Panc1 (cell line): ENCODE measurements around the gene ELMO1. TPM values are rescaled to one million over a fixed set of nuclear protein-coding genes. Genes with fewer than 3 reads are reported as not detected.

Experiments used
- ATAC-seq: fragments of 200-7000 bp; cut with Tn5 transposase; 2 replicates; pipeline ENCODE4 v1.9.1; 2020; ENCODE audit warnings: mild to moderate bottlenecking, moderate library complexity
- BruUV-seq: library from RNA; stranded (reverse); fragments of 400-500 nt; replicated peaks from 2 replicates; lab custom pipeline; 2021; lab: Mats Ljungman, UMichigan
- CTCF ChIA-PET: fragments of 300-600 bp; sonication (Branson Sonifier 250); formaldehyde crosslinking; loops from one replicate; lab custom pipeline; 2022; ENCODE audit warnings: antibody characterized with exemption; lab: Charles Lee
- POLR2A ChIA-PET: fragments of 300-600 bp; sonication (Branson Sonifier 250); formaldehyde crosslinking; loops from one replicate; lab custom pipeline; 2022; ENCODE audit warnings: antibody characterized with exemption; lab: Charles Lee
- DNase-seq: peaks from one replicate; pipeline ENCODE4 v3.0.0-alpha.2; 2010; ENCODE audit warnings: low read depth, low spot score
- H3K27ac ChIP-seq: 2 replicates; pipeline ENCODE4 v1.5.1; 2011; ENCODE audit warnings: mild to moderate bottlenecking, low read length, inconsistent platforms
- H3K27me3 ChIP-seq: fragments of 200-500 bp; sonication (Bioruptor generic); 2 replicates; pipeline ENCODE4 v1.6.0; 2014; ENCODE audit warnings: low read length, inconsistent platforms; ENCODE audit not compliant: control insufficient read depth, insufficient read depth
- H3K36me3 ChIP-seq: fragments of 200-500 bp; sonication (Bioruptor generic); 2 replicates; pipeline ENCODE4 v1.5.1; 2014; ENCODE audit warnings: inconsistent platforms, mild to moderate bottlenecking, low read length, moderate library complexity; ENCODE audit not compliant: control insufficient read depth, insufficient read depth
- H3K4me1 ChIP-seq: 2 replicates; pipeline ENCODE4 v1.5.1; 2011; ENCODE audit warnings: inconsistent platforms, mild to moderate bottlenecking, low read length, moderate library complexity; ENCODE audit not compliant: control insufficient read depth, insufficient read depth
- H3K4me3 ChIP-seq, 2 experiments: 2 replicates each; pipeline ENCODE4 v1.5.1; 2011 to 2012; ENCODE audit warnings: low read depth in 2 of 2, low read length in 2 of 2, mild to moderate bottlenecking in 2 of 2, inconsistent platforms in 1 of 2, moderate library complexity in 1 of 2
- H3K9me3 ChIP-seq: fragments of 200-500 bp; sonication (Bioruptor generic); 2 replicates; pipeline ENCODE4 v1.5.1; 2014; ENCODE audit warnings: low read depth, mild to moderate bottlenecking, inconsistent platforms, low read length, moderate library complexity; ENCODE audit not compliant: control insufficient read depth, insufficient read depth
- POLR2AphosphoS5 ChIP-seq: IDR thresholded peaks from 2 replicates; pipeline ENCODE4 v1.6.1; 2012; ENCODE audit warnings: mild to moderate bottlenecking, low read depth, low read length, moderate library complexity
- SIN3A ChIP-seq: IDR thresholded peaks from 2 replicates; pipeline ENCODE4 v1.6.1; 2012; ENCODE audit warnings: low read depth, mild to moderate bottlenecking, low read length, moderate library complexity, borderline replicate concordance; ENCODE audit not compliant: insufficient read depth
- TCF7L2 ChIP-seq: IDR thresholded peaks from 2 replicates; pipeline ENCODE4 v1.6.1; 2011; ENCODE audit warnings: mild to moderate bottlenecking, low read depth, low read length, inconsistent platforms
- in situ Hi-C: cut with HindIII; loops from 2 replicates; pipeline ENCODE4 v1.10.0; 2016; ENCODE audit warnings: low sequenced_read_pairs, low pct_unique_long_range_greater_than_20kb
- intact Hi-C: fragments of 100-400 bp; cut with micrococcal nuclease; formaldehyde crosslinking; loops from one replicate; pipeline ENCODE4 v1.10.0; 2022; ENCODE audit not compliant: unreplicated experiment
- total RNA-seq: library from RNA; stranded (reverse); gene quantifications from one replicate; pipeline ENCODE4 v1.2.1, GENCODE V29; 2021; ENCODE audit not compliant: unreplicated experiment
- TF ChIP-seq, protein P1 (sequence below): fragments of 450-650 bp; IDR thresholded peaks from 2 replicates; pipeline ENCODE4 v1.5.1; 2017; ENCODE audit warnings: mild to moderate bottlenecking
- TF ChIP-seq, protein P2 (sequence below), 2 experiments: IDR thresholded peaks; 2 replicates each; pipeline ENCODE4 v1.6.1; 2011 to 2012; ENCODE audit warnings: low read depth in 2 of 2, control low read depth in 1 of 2, low read length in 1 of 2, mild to moderate bottlenecking in 1 of 2, moderate library complexity in 1 of 2; ENCODE audit not compliant: insufficient read depth in 1 of 2

The ELMO1 gene
- total RNA-seq, 1 experiment from 2014 or later = 0.80 TPM

DNA sequence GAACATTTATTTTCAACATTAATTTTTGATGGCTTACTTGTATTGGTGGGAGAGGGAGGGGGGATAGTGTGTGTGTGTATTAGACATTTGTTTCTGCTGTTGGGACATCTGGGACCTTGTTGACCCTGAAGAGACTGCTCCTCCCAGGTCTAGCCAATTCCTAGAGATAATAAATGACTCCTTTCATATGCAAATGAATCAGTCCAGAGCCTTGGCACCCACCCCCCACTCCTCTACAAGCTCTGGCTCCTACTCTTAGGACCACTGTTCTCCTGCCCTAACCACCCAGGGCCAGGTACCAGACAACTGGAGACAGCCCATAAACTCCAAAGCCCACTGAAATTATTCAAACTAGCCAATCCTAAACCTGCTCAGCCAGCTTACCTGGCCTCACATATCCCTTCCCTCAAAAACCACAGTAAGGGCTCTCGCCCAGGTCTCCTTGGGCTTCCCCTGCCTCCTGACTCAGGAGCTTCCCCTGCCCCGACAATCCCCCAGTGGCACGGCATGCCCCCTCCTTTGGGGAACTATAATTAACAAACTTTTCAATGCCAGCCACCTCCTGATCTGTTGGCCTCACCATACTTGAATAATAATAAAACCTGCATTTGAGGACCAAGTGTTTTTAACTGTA is 233.3 kb downstream of the ELMO1 start:
- Histone ChIP-seq H3K27me3 (peaks cover 3% of the 10 kb centered on the region; the same call in 1 of the 2 replicates), H3K9me3 (no peaks in the 10 kb centered on the region), H3K4me1 (no peaks in the 10 kb centered on the region), H3K27ac (no peak overlapping the region), H3K4me3 (no peak overlapping the region), H3K36me3 (no peaks in the 10 kb centered on the region)
- POLR2A ChIA-PET = no interaction called here
- BruUV-seq = no TSS peak
- DNase-seq (no peak), ATAC-seq (no peak)
- TF ChIP-seq POLR2AphosphoS5 (no peak), SIN3A (no peak), TCF7L2 (no peak)
- TF ChIP-seq, protein P1, sequence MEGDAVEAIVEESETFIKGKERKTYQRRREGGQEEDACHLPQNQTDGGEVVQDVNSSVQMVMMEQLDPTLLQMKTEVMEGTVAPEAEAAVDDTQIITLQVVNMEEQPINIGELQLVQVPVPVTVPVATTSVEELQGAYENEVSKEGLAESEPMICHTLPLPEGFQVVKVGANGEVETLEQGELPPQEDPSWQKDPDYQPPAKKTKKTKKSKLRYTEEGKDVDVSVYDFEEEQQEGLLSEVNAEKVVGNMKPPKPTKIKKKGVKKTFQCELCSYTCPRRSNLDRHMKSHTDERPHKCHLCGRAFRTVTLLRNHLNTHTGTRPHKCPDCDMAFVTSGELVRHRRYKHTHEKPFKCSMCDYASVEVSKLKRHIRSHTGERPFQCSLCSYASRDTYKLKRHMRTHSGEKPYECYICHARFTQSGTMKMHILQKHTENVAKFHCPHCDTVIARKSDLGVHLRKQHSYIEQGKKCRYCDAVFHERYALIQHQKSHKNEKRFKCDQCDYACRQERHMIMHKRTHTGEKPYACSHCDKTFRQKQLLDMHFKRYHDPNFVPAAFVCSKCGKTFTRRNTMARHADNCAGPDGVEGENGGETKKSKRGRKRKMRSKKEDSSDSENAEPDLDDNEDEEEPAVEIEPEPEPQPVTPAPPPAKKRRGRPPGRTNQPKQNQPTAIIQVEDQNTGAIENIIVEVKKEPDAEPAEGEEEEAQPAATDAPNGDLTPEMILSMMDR = no peak
- TF ChIP-seq, protein P2, sequence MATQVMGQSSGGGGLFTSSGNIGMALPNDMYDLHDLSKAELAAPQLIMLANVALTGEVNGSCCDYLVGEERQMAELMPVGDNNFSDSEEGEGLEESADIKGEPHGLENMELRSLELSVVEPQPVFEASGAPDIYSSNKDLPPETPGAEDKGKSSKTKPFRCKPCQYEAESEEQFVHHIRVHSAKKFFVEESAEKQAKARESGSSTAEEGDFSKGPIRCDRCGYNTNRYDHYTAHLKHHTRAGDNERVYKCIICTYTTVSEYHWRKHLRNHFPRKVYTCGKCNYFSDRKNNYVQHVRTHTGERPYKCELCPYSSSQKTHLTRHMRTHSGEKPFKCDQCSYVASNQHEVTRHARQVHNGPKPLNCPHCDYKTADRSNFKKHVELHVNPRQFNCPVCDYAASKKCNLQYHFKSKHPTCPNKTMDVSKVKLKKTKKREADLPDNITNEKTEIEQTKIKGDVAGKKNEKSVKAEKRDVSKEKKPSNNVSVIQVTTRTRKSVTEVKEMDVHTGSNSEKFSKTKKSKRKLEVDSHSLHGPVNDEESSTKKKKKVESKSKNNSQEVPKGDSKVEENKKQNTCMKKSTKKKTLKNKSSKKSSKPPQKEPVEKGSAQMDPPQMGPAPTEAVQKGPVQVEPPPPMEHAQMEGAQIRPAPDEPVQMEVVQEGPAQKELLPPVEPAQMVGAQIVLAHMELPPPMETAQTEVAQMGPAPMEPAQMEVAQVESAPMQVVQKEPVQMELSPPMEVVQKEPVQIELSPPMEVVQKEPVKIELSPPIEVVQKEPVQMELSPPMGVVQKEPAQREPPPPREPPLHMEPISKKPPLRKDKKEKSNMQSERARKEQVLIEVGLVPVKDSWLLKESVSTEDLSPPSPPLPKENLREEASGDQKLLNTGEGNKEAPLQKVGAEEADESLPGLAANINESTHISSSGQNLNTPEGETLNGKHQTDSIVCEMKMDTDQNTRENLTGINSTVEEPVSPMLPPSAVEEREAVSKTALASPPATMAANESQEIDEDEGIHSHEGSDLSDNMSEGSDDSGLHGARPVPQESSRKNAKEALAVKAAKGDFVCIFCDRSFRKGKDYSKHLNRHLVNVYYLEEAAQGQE (IDR thresholded peaks at IDR 0.05; ENCODE audit: insufficient read depth in 1 of 2, low read depth in 2 of 2, low read length in 1 of 2) = no peak
- CTCF ChIA-PET = interaction anchor here (0.6 to 0.7 kb wide), 2 partner anchors 24 to 1100 kb away, joined by 4 read pairs; no protein-coding TSS in a partner anchor
- intact Hi-C loops = no loop called here
- in situ Hi-C loops = no loop called here

DNA sequence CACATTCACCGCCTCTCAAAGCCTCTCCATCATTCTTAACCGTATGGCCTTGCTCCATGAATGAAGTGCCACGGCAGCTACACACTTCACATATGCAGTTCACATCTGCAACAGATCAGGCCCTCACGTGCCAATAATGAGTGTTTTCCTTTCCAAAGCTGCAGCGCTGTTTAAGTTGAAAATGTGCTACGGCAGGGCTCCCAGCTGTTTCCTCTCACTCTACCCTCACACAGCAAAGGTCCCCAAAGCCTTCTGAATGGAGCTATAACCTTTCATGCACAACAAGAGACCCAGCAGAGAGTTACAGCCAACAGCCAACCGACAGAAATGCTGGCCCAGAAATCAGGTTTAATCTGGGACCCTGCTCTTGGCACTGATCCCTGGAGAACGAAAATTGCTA is 236.1 kb downstream of the ELMO1 start:
- ATAC-seq = no peak
- ChIA-PET POLR2A (no interaction called here), CTCF (no interaction called here)

More for the DNA sequence above, 236.1 kb downstream of the ELMO1 start:
- Histone ChIP-seq H3K4me3 (no peak overlapping the region), H3K36me3 (no peaks in the 10 kb centered on the region), H3K9me3 (no peaks in the 10 kb centered on the region), H3K4me1 (no peaks in the 10 kb centered on the region), H3K27ac (no peak overlapping the region), H3K27me3 (peaks cover 3% of the 10 kb centered on the region; the same call in 1 of the 2 replicates)
- TF ChIP-seq SIN3A (no peak), TCF7L2 (no peak), POLR2AphosphoS5 (no peak)
- TF ChIP-seq, protein P1 = no peak
- TF ChIP-seq, protein P2 (IDR thresholded peaks at IDR 0.05; ENCODE audit: insufficient read depth in 1 of 2, low read depth in 2 of 2, low read length in 1 of 2) = no peak
- BruUV-seq = no TSS peak
- DNase-seq = no peak
- in situ Hi-C loops = no loop called here
- intact Hi-C loops = no loop called here
